ENCODE data around the gene DEFB124. TPM values are rescaled to one million over a fixed set of nuclear protein-coding genes. Genes with fewer than 3 reads are reported as not detected.
"Not testable (repeated sequence)": the region's sequence is repeated elsewhere in the genome, so short reads cannot be mapped to it uniquely, and the experiment has no call there.

DEFB124 gene
- total RNA-seq, 1 experiment from 2014 or later = not detected

- Mint-ChIP-seq H3K4me1 (ENCODE audit: low read depth, unreplicated experiment) (peaks cover 22% of the 10 kb centered on the region), H3K27me3 (ENCODE audit: unreplicated experiment) (peaks cover 55% of the 10 kb centered on the region)
- H3K27ac Mint-ChIP-seq (ENCODE audit: unreplicated experiment); H3K9me3 Mint-ChIP-seq (ENCODE audit: low read depth, unreplicated experiment); H3K36me3 Mint-ChIP-seq (ENCODE audit: insufficient read depth, unreplicated experiment); BruUV-seq (replicated peaks); H3K4me3 Mint-ChIP-seq (ENCODE audit: low read depth, unreplicated experiment): not testable (repeated sequence)
- peak; percentile 93 for DNase-seq
- CTCF ChIA-PET = interaction anchor here (0.5 to 3.9 kb wide), 25 partner anchors 8 to 715 kb away, joined by 3 to 93 read pairs (median 4); partner anchors contain the start of genes DEFB124, HM13 and REM1
- TF ChIP-seq CTCF (IDR thresholded peaks at IDR 0.05; ENCODE audit: unreplicated experiment) = peak; percentile 99
- intact Hi-C loops (cut with micrococcal nuclease; ENCODE audit: unreplicated experiment) = loop anchor here (1.0 to 5.0 kb wide), 3 partner anchors 43 to 191 kb away; no protein-coding TSS in a partner anchor
Observed at GRCh38 chr20:31502884-31503673, 28.2 kb upstream of the DEFB124 start.

GRCh38 chr20:31500527-31500926, 25.6 kb upstream of the DEFB124 start:
- no peaks in the 10 kb centered on the region for H3K9me3 Mint-ChIP-seq (ENCODE audit: low read depth, unreplicated experiment)

GRCh38 chr20:31497838-31498540, 23.1 kb upstream of the DEFB124 start:
- CTCF ChIA-PET = interaction anchor here (0.6 to 1.1 kb wide), 3 partner anchors 10 to 37 kb away, joined by 3 to 5 read pairs (median 4); no protein-coding TSS in a partner anchor
- DNase-seq = no peak
- H3K27ac Mint-ChIP-seq (ENCODE audit: unreplicated experiment) = no peak overlapping the region
- peaks cover 8% of the 10 kb centered on the region for H3K4me1 Mint-ChIP-seq (ENCODE audit: low read depth, unreplicated experiment)
- BruUV-seq (replicated peaks) = no TSS peak
- intact Hi-C loops (cut with micrococcal nuclease; ENCODE audit: unreplicated experiment) = no loop called here
- TF ChIP-seq CTCF (IDR thresholded peaks at IDR 0.05; ENCODE audit: unreplicated experiment) = no peak
- H3K4me3 Mint-ChIP-seq (ENCODE audit: low read depth, unreplicated experiment) = no peak overlapping the region
- H3K9me3 Mint-ChIP-seq (ENCODE audit: low read depth, unreplicated experiment) = no peaks in the 10 kb centered on the region
- H3K27me3 Mint-ChIP-seq (ENCODE audit: unreplicated experiment) = peaks cover 79% of the 10 kb centered on the region
- no peaks in the 10 kb centered on the region for H3K36me3 Mint-ChIP-seq (ENCODE audit: insufficient read depth, unreplicated experiment)

More at GRCh38 chr20:31500527-31500926, 25.6 kb upstream of the DEFB124 start:
- no peak for DNase-seq
- H3K27ac Mint-ChIP-seq (ENCODE audit: unreplicated experiment) = no peak overlapping the region
- no peak overlapping the region for H3K4me3 Mint-ChIP-seq (ENCODE audit: low read depth, unreplicated experiment)
- no peak for TF ChIP-seq CTCF (IDR thresholded peaks at IDR 0.05; ENCODE audit: unreplicated experiment)
- intact Hi-C loops (cut with micrococcal nuclease; ENCODE audit: unreplicated experiment) = loop anchor here (5.0 kb wide), 1 partner anchor 188 kb away; no protein-coding TSS in a partner anchor
- H3K36me3 Mint-ChIP-seq (ENCODE audit: insufficient read depth, unreplicated experiment) = no peaks in the 10 kb centered on the region
- peaks cover 20% of the 10 kb centered on the region for H3K4me1 Mint-ChIP-seq (ENCODE audit: low read depth, unreplicated experiment)
- peaks cover 80% of the 10 kb centered on the region for H3K27me3 Mint-ChIP-seq (ENCODE audit: unreplicated experiment)
- no TSS peak for BruUV-seq (replicated peaks)
- CTCF ChIA-PET = no interaction called here

DNA sequence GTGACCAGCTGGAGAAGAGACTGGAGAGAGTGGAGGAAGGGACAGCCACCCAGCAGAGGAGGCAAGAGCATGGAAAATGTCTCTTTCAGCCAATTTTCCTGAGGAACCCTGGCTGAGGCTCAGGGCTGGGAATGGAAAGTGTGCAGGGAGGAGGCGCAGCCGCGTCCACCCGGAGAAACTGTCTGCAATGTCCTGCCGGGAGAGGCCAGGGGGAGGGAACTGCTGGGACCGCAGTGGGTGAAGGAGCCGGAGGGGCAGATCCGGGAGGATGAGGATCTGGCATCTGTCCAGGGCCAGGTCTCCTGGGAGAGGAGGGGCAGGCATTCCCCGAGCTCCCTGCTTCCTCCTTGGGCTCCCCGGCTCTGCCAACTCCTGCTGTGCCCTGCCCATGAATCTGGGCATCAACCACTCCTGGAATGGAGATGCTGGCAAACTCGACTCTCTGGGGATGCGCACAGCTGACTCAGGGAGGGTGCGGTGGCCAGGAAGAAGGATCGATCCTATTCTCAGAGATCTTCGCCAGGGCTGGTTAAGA, 21.9 kb upstream of the DEFB124 start:
- no peak overlapping the region for H3K4me3 Mint-ChIP-seq (ENCODE audit: low read depth, unreplicated experiment)
- H3K9me3 Mint-ChIP-seq (ENCODE audit: low read depth, unreplicated experiment) = no peaks in the 10 kb centered on the region
- intact Hi-C loops (cut with micrococcal nuclease; ENCODE audit: unreplicated experiment) = no loop called here
- DNase-seq = peak; percentile 44
- peaks cover 74% of the 10 kb centered on the region for H3K27me3 Mint-ChIP-seq (ENCODE audit: unreplicated experiment)
- H3K27ac Mint-ChIP-seq (ENCODE audit: unreplicated experiment) = no peak overlapping the region
- TF ChIP-seq CTCF (IDR thresholded peaks at IDR 0.05; ENCODE audit: unreplicated experiment) = no peak
- BruUV-seq (replicated peaks) = no TSS peak
- no peaks in the 10 kb centered on the region for H3K36me3 Mint-ChIP-seq (ENCODE audit: insufficient read depth, unreplicated experiment)
- CTCF ChIA-PET = interaction anchor here (1.0 kb wide), 1 partner anchor 10 kb away, joined by 3 read pairs; no protein-coding TSS in a partner anchor
- peaks cover 8% of the 10 kb centered on the region for H3K4me1 Mint-ChIP-seq (ENCODE audit: low read depth, unreplicated experiment)
